Left lung (tissue), 10 donors: ENCODE measurements around the gene GORASP2. TPM values are rescaled to one million over a fixed set of nuclear protein-coding genes. Genes with fewer than 3 reads are reported as not detected.

Experiments used
- ATAC-seq: fragments of 200-7000 bp; cut with Tn5 transposase; one replicate; pipeline ENCODE4 v1.9.1; 2020; ENCODE audit warnings: moderate library complexity
- DNase-seq, 4 donors: peaks; one replicate each; pipeline ENCODE4 v3.0.0-alpha.2; 2013 to 2020
- H3K27ac ChIP-seq, 2 donors: fragments of 200-600 bp; sonication (generic) in 1 of 2; one replicate each; pipeline versions ENCODE4 v1.5.0 to v1.8.0; 2020 to 2021
- H3K27me3 ChIP-seq, 2 donors: fragments of 200-600 bp; sonication (generic) in 1 of 2; one replicate each; pipeline versions ENCODE4 v1.5.0 to v1.8.0; 2020 to 2021
- H3K36me3 ChIP-seq, 2 donors: fragments of 200-600 bp; sonication (generic) in 1 of 2; one replicate each; pipeline versions ENCODE4 v1.5.0 to v1.8.0; 2020 to 2021
- H3K4me1 ChIP-seq, 2 donors: fragments of 200-600 bp; one replicate each; pipeline ENCODE4 v1.8.0; 2021
- H3K4me3 ChIP-seq, 2 donors: fragments of 200-600 bp; sonication (generic) in 1 of 2; one replicate each; pipeline versions ENCODE4 v1.5.0 to v1.8.0; 2020 to 2021; ENCODE audit warnings: mild to moderate bottlenecking in 1 of 2
- H3K9me3 ChIP-seq, 2 donors: fragments of 200-600 bp; sonication (generic) in 1 of 2; one replicate each; pipeline versions ENCODE4 v1.5.0 to v1.8.0; 2020 to 2021
- intact Hi-C, 2 donors: fragments of 100-400 bp; cut with DNase I; formaldehyde crosslinking; loops; one replicate each; pipeline versions ENCODE4 v1.11.2 to v1.14.2; 2022
- polyA plus RNA-seq, 6 donors: library from polyadenylated mRNA; unstranded; fragments of 120-200 nt; gene quantifications; one replicate each; pipeline ENCODE4 v1.2.1, GENCODE V29; 2013; ENCODE audit not compliant: insufficient read length in 6 of 6
- total RNA-seq, 2 donors: library from RNA; stranded (reverse); fragmentation: NEBNext Ultra II Directional; extraction: Animal tissue kit (Norgen Biotek cat#: 25700); gene quantifications; one replicate each; pipeline ENCODE4 v1.2.1, GENCODE V29; 2021
- TF ChIP-seq, protein P1 (sequence below), 2 donors: fragments of 200-600 bp; sonication (generic) in 1 of 2; IDR thresholded peaks; one replicate each; pipeline versions ENCODE4 v1.5.0 to v1.8.0; 2021; ENCODE audit warnings: antibody characterized with exemption in 2 of 2
- donor health status: DM: no; HTN: yes; CAD: no.
- donor health status: DM: no; HTN: no; CAD: no.

GORASP2 gene
- total and polyA plus RNA-seq, 8 donors: 67.6 to 93.1 (median 79.5) TPM

DNA sequence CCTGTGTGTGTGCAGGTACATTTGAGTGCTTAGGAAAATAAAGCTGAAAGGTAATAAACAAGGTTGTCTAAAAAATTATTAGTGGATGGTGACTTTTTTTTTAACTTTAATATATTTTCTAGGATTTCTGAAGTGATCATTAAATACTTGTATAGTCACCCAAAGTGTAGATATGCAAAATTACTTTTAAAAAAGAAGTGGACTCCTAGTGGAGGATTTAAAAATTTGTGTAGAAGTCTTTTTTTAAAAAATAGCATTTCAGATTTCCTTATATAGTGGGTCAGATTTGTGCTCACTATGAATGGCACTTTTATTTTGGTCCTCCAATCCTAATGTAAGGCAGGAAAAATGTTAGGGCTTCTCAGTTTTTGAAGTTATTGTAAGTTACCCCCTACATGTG lies 3.9 kb downstream of the GORASP2 start:
- Histone ChIP-seq H3K36me3 (peaks cover 0 to 14% of the 10 kb centered on the region in 2 donors), H3K27me3 (no peaks in the 10 kb centered on the region), H3K9me3 (no peaks in the 10 kb centered on the region), H3K27ac (no peak overlapping the region), H3K4me1 (peaks cover 11 to 54% of the 10 kb centered on the region in 2 donors), H3K4me3 (no peak overlapping the region)
- intact Hi-C loops: no loop called here
- TF ChIP-seq, protein P1, sequence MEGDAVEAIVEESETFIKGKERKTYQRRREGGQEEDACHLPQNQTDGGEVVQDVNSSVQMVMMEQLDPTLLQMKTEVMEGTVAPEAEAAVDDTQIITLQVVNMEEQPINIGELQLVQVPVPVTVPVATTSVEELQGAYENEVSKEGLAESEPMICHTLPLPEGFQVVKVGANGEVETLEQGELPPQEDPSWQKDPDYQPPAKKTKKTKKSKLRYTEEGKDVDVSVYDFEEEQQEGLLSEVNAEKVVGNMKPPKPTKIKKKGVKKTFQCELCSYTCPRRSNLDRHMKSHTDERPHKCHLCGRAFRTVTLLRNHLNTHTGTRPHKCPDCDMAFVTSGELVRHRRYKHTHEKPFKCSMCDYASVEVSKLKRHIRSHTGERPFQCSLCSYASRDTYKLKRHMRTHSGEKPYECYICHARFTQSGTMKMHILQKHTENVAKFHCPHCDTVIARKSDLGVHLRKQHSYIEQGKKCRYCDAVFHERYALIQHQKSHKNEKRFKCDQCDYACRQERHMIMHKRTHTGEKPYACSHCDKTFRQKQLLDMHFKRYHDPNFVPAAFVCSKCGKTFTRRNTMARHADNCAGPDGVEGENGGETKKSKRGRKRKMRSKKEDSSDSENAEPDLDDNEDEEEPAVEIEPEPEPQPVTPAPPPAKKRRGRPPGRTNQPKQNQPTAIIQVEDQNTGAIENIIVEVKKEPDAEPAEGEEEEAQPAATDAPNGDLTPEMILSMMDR (IDR thresholded peaks at IDR 0.05): no peak
- no peak for ATAC-seq
- no peak for DNase-seq

DNA sequence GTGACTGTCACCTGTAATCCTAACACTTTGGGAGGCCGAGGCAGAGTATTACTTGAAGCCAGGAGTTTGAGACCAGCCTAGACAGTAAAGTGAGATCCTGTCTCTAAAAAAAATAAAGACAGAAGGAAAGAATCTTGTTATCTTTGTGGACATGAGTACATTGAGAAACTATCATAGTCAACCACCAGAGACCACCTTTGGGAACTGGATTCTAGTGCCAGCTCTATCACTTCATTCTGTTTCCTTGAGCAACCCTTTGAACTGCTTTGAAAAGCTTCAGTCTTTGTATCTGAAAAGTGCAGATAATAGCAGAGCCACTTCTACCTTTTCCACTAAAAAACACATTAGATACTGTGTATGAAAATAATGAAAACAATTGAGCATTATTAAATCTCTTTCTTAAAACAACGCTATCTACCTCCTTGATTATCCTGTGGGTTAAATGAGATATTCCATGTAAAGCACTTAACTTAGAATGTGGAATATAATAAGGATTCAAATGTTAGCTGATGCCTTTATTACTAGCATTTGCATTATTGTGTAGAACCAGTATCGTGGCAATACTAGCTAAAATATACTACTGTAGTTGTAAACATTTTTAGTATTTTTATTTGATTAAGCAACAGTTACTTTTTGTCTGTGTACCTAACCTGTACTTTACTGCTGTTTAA lies 8.8 kb downstream of the GORASP2 start:
- no peaks in the 10 kb centered on the region for H3K27me3 ChIP-seq
- H3K4me1 ChIP-seq: peaks cover 2 to 31% of the 10 kb centered on the region in 2 donors
- TF ChIP-seq, protein P1 (IDR thresholded peaks at IDR 0.05): no peak
- intact Hi-C loops: no loop called here
- no peaks in the 10 kb centered on the region for H3K9me3 ChIP-seq
- ATAC-seq (no peak), DNase-seq (no peak)
- H3K36me3 ChIP-seq: peaks cover 0 to 14% of the 10 kb centered on the region in 2 donors
- H3K27ac ChIP-seq: no peak overlapping the region
- H3K4me3 ChIP-seq: no peak overlapping the region

DNA sequence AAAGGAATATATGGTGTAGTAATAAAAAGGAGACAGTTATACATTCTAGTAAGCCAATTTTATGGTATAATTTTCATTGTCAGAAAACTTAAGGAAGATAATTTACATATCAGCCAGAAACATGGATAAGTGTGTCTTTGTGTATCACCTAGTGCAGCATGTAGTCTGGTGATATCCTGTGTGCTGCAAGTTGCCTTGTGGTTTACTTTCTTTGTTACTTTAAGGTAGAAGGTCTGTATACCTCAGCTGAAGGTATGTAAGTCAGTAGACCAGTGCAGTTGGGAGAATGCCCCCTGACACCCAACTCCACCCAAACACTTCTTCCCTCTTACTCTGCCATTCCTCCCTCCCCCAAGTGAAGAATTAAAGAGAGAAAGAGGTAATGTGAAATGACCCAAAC lies 11.0 kb downstream of the GORASP2 start:
- DNase-seq: no peak
- intact Hi-C loops: no loop called here
- no peaks in the 10 kb centered on the region for H3K9me3 ChIP-seq
- TF ChIP-seq, protein P1 (IDR thresholded peaks at IDR 0.05): no peak
- peaks cover 0 to 14% of the 10 kb centered on the region in 2 donors for H3K36me3 ChIP-seq
- H3K27ac ChIP-seq: no peak overlapping the region
- no peak overlapping the region for H3K4me3 ChIP-seq
- peaks cover 0 to 25% of the 10 kb centered on the region in 2 donors for H3K4me1 ChIP-seq
- no peak for ATAC-seq
- no peaks in the 10 kb centered on the region for H3K27me3 ChIP-seq

DNA sequence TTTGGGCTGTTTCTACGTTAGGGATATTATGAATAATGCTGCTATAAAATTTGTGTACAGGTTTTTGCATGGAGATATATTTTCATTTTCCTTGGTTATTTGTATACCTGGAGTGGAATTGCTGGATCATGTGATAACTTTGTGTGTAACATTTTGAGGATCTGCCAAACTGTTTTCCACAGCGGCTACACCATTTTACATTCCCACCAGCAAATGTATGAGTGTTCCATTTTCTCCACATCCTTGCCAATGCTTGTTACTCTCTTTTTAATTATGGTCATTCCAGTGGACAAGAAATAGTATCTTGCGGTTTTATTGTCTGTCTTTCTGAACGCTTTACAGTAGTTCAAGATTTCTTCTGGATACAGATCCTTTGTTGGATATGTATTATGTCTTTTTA lies 13.6 kb downstream of the GORASP2 start:
- H3K27me3 ChIP-seq: no peaks in the 10 kb centered on the region
- ATAC-seq (no peak), DNase-seq (no peak)
- TF ChIP-seq, protein P1 (IDR thresholded peaks at IDR 0.05): no peak
- intact Hi-C loops: no loop called here
- no peak overlapping the region for H3K27ac ChIP-seq
- H3K9me3 ChIP-seq: no peaks in the 10 kb centered on the region
- H3K4me3 ChIP-seq: no peak overlapping the region
- H3K4me1 ChIP-seq: peaks cover 0 to 20% of the 10 kb centered on the region in 2 donors
- peaks cover 0 to under 1% of the 10 kb centered on the region in 2 donors for H3K36me3 ChIP-seq

DNA sequence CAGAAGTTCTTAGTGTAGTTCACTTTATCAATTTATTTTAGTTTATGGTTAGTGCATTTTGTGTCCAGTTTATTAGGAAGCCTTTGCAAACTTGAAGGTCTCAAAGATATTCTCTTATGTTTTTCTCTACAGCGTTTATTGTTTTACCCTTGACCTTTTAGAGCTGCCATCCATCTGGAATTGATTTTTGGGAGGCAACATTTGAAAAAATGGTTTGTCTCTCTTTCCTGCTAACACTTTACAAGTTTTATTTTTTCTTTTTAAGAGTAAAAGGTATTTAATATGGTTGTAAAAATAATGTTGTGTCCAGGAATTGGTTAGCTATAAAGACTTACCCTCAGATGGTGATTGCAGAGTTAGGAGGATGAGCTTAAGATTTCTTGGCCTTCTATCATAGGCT lies 14.0 kb downstream of the GORASP2 start:
- Histone ChIP-seq H3K4me3 (no peak overlapping the region), H3K27ac (no peak overlapping the region), H3K36me3 (no peaks in the 10 kb centered on the region), H3K9me3 (no peaks in the 10 kb centered on the region), H3K4me1 (peaks cover 0 to 17% of the 10 kb centered on the region in 2 donors), H3K27me3 (no peaks in the 10 kb centered on the region)
- TF ChIP-seq, protein P1 (IDR thresholded peaks at IDR 0.05): no peak
- no peak for DNase-seq
- intact Hi-C loops: no loop called here
- no peak for ATAC-seq
